ENCODE results near the gene SP4. TPM values are rescaled to one million over a fixed set of nuclear protein-coding genes. Genes with fewer than 3 reads are reported as not detected.

Gene SP4
- total RNA-seq, 2 experiments from 2014 or later: 22.3 to 23.6 TPM

- intact Hi-C loops (cut with micrococcal nuclease): no loop called here
- peaks cover 37% of the 10 kb centered on the region for H3K36me3 Mint-ChIP-seq (ENCODE audit: low read depth)
Measured at GRCh38 chr7:21476429-21476828, 48.5 kb downstream of the SP4 start.

GRCh38 chr7:21480693-21481403 lies 53.0 kb downstream of the SP4 start:
- no peak for DNase-seq
- intact Hi-C loops (cut with micrococcal nuclease): no loop called here
- Mint-ChIP-seq H3K27ac (no peak overlapping the region), H3K27me3 (no peaks in the 10 kb centered on the region), H3K9me3 (no peaks in the 10 kb centered on the region), H3K4me3 (no peak overlapping the region), H3K4me1 (ENCODE audit: low read depth) (peaks cover 27% of the 10 kb centered on the region), H3K36me3 (ENCODE audit: low read depth) (peaks cover 48% of the 10 kb centered on the region)
- CTCF ChIA-PET: interaction anchor here (1.0 kb wide), 1 partner anchor 37 kb away, joined by 3 read pairs; no protein-coding TSS in a partner anchor
- TF ChIP-seq CTCF (IDR thresholded peaks at IDR 0.05): no peak
- POLR2A ChIA-PET: no interaction called here
- no peak for ATAC-seq

More at GRCh38 chr7:21476429-21476828, 48.5 kb downstream of the SP4 start:
- no peak for TF ChIP-seq CTCF (IDR thresholded peaks at IDR 0.05)
- Mint-ChIP-seq H3K27ac (no peak overlapping the region), H3K4me3 (no peak overlapping the region), H3K9me3 (no peaks in the 10 kb centered on the region), H3K27me3 (no peaks in the 10 kb centered on the region), H3K4me1 (ENCODE audit: low read depth) (peaks cover 24% of the 10 kb centered on the region)
- DNase-seq (no peak), ATAC-seq (no peak)
- ChIA-PET CTCF (no interaction called here), POLR2A (no interaction called here)

GRCh38 chr7:21486511-21486910 lies 58.6 kb downstream of the SP4 start:
- intact Hi-C loops (cut with micrococcal nuclease): no loop called here
- TF ChIP-seq CTCF (IDR thresholded peaks at IDR 0.05): no peak
- CTCF ChIA-PET: interaction anchor here (1.4 to 1.6 kb wide), 2 partner anchors 16 to 232 kb away, joined by 3 to 6 read pairs; no protein-coding TSS in a partner anchor

GRCh38 chr7:21495731-21496130 lies 67.8 kb downstream of the SP4 start:
- no peak overlapping the region for H3K4me3 Mint-ChIP-seq
- H3K36me3 Mint-ChIP-seq (ENCODE audit: low read depth): peaks cover 62% of the 10 kb centered on the region
- ChIA-PET CTCF (no interaction called here), POLR2A (no interaction called here)
- no peak for DNase-seq
- peaks cover 16% of the 10 kb centered on the region for H3K9me3 Mint-ChIP-seq
- no peak for ATAC-seq
- H3K27ac Mint-ChIP-seq: no peak overlapping the region
- TF ChIP-seq CTCF (IDR thresholded peaks at IDR 0.05): no peak
- H3K27me3 Mint-ChIP-seq: no peaks in the 10 kb centered on the region
- intact Hi-C loops (cut with micrococcal nuclease): no loop called here
- peaks cover 7% of the 10 kb centered on the region for H3K4me1 Mint-ChIP-seq (ENCODE audit: low read depth)

More at GRCh38 chr7:21486511-21486910, 58.6 kb downstream of the SP4 start:
- Mint-ChIP-seq H3K27ac (no peak overlapping the region), H3K9me3 (peaks cover 4% of the 10 kb centered on the region), H3K4me1 (ENCODE audit: low read depth) (peaks cover 18% of the 10 kb centered on the region), H3K36me3 (ENCODE audit: low read depth) (peaks cover 56% of the 10 kb centered on the region), H3K4me3 (no peak overlapping the region), H3K27me3 (no peaks in the 10 kb centered on the region)
- DNase-seq (no peak), ATAC-seq (no peak)
- POLR2A ChIA-PET: no interaction called here

GRCh38 chr7:21497072-21497471 lies 69.2 kb downstream of the SP4 start:
- no peaks in the 10 kb centered on the region for H3K27me3 Mint-ChIP-seq
- no peak for ATAC-seq
- H3K9me3 Mint-ChIP-seq: peaks cover 8% of the 10 kb centered on the region

More at GRCh38 chr7:21497072-21497471, 69.2 kb downstream of the SP4 start:
- H3K36me3 Mint-ChIP-seq (ENCODE audit: low read depth): peaks cover 63% of the 10 kb centered on the region
- H3K4me3 Mint-ChIP-seq: no peak overlapping the region
- DNase-seq: no peak
- intact Hi-C loops (cut with micrococcal nuclease): no loop called here
- H3K27ac Mint-ChIP-seq: peak overlapping the region; percentile 61
- peaks cover 7% of the 10 kb centered on the region for H3K4me1 Mint-ChIP-seq (ENCODE audit: low read depth)
- ChIA-PET POLR2A (interaction anchor here (0.6 kb wide), 1 partner anchor 606 kb away, joined by 3 read pairs; no protein-coding TSS in a partner anchor), CTCF (interaction anchor here (0.9 kb wide), 1 partner anchor 235 kb away, joined by 4 read pairs; no protein-coding TSS in a partner anchor)
- TF ChIP-seq CTCF (IDR thresholded peaks at IDR 0.05): no peak
